ENCODE results near the gene GPI.
A peak's percentile ranks its signal among the peaks of the same experiment; 100 is the strongest.
"Not testable (repeated sequence)": the region's sequence is repeated elsewhere in the genome, so short reads cannot be mapped to it uniquely, and the experiment has no call there.

Gene GPI

DNA sequence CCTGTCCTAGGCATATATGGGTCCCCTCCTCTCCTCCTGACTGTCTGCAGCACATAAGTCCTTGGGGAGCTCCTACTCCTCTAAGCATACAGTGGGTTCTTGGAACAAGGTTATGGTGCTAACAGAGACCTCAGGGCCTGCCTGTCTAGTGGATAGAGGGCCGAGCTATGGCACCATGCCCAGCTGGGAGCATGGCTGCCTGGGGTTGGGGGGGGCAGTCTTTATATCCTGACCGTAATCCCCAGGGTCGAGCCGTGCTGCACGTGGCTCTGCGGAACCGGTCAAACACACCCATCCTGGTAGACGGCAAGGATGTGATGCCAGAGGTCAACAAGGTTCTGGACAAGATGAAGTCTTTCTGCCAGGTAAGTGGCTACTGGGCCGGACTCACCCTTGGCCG, 3.3 kb downstream of the GPI start:
- no peak for DNase-seq

DNA sequence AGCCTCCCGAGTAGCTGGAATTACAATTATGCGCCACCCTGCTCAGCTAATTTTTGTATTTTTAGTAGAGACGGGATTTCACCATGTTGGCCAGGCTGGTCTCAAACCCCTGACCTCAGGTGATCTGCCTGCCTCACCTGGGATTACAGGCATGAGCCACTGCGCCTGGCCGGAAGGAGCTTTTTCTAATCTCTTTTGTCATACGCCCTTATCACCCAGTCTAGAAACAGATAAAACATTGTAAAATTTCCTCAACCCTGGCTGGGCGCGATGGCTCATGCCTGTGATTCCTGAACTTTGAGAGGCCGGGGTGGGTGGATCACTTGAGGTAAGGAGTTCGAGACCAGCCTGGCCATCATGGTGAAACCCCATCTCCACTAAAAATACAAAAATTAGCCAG, 4.2 kb downstream of the GPI start:
- not testable (repeated sequence) for DNase-seq

DNA sequence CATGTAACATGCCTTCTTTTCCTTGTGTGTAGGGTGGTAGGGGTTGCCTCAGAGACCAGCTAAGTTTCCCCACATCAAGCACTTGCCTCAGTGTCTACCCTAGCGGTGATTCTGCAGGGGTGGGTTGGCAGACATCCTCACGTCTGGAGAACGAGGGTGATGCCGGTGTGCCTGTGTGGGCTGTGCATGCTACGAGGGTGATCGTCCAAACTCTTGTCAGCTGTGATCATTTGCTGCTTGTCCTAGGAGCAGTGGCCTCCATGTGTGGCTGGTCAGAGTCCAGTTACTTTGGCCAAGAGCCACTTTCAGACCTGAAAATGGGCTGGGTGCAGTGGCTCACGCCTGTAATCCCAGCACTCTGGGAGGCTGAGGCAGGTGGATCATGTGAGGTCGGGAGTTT, 5.1 kb downstream of the GPI start:
- DNase-seq, result no peak

DNA sequence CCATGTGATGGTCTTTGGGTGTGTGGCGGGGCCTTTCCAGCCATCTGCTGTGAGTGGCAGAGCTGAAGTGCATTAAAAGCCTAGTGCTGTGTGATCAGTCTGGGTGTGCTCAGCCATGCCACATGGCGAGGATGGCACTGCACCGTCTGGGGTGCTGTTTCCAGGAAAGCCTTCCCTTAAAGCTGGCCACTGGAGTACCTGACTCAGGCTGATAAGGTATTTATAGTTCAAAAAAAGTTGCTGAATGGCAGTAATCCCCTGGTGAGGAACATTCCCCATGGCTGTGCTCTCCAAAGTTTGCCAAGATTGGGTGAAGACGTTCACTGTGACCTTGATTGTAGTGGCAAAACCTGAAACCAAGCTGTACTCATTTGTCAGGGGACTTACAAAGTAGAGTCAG, 6.0 kb downstream of the GPI start:
- no peak for DNase-seq

DNA sequence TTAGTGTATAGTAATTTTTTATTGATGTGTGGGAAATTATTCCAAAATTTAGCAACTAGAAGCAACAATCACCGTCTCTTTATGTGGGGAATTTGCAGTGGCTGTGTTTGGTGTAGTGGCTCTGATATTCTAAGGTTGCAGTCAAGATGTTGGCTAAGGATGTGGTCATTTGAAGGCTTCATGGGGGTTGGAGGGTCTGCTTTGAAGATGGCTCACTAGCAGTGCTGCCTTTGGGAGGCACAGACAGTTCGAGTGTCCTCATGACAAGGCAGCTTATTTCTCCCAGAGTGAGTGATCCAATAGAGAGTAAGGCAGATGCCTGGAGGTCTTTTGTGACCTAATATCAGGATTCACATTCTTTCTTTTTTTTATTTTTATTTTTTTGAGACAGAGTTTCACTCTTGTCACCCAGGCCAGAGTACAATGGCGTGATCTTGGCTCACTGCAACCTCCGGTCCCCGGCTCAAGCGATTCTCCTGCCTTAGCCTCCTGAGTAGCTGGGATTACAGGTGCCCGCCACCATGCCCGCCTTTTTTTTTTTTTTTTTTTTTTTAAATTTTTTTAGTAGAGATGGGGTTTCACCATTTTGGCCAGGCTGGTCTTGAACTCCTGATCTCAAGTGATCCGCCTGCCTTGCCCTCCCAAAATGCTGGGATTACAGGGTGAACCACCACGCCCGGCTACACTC, 8.7 kb downstream of the GPI start:
- no peak for DNase-seq

DNA sequence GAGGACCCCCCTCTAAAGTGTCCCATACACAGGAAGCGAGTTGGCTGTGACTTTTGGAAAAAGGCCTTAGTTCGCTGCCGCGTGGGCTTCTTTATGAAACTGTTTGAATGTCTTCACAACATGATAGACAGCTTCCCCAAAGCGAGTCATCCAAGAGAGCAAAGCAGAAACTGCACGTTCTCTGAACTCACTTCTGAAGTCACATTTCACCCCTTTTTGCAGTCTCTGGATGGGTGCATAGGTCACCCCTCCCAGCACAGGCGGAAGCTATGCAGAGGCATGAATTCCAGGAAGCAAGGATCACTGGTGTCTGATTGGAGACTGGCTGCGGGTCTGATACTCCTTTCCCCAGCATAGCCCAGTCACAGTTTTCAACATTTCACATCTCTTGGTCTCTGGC, 10.6 kb downstream of the GPI start:
- DNase-seq, result no peak

DNA sequence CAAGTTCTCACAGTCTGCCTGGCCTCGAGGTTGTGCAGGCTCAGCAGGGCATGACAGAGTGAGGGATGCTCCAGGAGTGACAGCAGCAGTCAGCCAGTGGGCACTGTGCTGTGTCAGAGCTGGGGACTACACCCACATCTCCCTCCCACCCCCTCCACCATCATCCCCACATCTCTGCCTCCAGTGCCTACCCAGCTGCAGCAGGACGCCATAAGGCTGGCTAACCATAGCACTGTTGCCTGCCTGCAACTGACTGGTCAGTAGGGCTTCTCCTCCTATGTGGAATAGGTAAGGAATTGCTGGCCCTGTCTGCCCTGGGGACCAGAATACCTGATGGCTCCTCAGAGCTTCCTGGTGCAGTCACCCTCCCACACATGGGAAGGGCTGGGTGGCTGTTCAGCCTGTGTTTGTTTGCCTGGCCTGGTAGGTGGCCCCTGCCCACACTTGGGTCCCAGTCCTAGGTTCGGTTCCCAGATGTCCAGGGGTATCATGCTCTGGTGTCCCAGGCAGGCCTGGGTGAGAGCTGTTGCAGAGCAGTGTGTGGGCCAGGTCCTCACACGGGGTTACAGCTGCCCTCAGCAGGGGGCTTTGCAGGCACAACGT, 15.7 kb downstream of the GPI start:
- no peak for DNase-seq

DNA sequence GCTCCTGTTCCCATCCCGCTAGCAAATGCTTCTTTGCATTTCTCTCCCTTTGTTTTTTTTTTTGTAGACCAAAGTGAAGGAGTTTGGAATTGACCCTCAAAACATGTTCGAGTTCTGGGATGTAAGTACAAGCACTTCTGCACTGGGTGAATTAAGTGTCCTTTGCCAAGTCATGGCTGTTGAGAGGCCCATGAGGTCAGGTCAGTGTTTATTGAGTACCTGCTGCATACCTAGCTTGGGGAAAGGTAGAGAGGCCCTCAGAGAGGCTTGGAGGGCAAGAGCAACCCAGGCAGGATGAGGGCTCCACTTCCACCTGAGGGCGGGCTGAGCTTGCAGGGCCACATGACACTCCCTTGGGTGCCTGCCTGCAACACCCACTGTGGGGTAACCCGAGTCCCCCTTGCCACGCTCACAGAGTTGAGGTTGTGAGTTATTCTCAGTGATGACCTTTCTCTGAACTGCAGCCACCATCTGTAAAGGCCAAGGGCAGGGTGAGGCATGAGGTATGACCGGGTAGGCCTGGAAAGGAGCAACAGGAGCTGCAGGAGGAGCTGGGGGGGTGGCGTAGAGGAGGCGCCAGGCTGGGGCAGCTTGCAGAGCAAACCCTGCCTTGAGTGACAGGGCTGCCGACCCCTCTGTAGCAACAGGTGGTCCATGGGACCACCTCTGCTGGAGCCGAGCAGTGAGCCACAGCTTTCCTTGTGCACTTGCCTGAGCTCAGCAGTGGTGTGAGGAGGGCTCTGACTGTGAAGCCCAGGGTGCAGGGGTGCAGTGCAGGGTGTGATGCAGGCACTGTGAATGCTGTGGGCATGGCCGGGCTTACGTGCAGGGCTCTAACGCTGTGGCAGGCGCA, 16.6 kb downstream of the GPI start:
- DNase-seq, result no peak

DNA sequence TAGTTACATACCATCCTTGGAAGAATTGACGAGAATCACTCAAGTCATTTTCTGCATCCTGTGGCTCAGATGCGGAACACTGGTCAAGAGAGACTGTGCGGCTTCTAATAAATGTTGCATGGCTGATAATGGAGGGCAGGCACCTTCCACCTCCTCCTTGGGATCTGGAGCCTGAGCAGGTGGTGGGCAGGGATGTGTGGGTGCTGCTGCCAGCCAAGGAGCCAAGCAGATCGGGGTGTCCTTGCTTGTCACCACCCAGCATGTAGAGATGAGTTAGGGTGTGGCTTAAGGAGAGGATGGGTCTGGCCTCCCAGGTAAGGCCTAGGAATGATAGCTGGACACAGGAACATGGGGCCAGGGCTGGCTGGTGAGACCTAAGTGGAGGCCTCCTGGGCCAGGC, 17.5 kb downstream of the GPI start:
- no peak for DNase-seq

DNA sequence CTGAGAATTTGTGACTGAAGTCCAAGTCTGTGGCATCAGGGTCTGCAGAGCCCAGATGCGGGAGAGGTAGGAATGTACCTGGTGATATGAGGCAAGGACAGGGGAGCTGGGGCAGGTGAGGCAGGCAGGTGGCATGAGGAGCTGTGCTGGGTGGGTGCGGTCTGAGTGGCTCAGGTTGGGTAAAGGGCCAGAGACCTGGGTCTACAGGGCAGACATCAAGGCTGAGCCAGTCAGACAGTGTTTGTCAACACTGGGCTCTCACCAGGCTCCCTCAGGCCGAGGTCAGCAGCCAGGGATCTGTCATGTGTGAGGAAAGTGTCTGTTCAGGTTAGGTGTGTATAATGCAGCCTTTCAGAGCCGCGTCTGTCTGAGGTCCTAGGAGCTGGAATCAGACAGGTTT, 18.6 kb downstream of the GPI start:
- DNase-seq, result no peak

DNA sequence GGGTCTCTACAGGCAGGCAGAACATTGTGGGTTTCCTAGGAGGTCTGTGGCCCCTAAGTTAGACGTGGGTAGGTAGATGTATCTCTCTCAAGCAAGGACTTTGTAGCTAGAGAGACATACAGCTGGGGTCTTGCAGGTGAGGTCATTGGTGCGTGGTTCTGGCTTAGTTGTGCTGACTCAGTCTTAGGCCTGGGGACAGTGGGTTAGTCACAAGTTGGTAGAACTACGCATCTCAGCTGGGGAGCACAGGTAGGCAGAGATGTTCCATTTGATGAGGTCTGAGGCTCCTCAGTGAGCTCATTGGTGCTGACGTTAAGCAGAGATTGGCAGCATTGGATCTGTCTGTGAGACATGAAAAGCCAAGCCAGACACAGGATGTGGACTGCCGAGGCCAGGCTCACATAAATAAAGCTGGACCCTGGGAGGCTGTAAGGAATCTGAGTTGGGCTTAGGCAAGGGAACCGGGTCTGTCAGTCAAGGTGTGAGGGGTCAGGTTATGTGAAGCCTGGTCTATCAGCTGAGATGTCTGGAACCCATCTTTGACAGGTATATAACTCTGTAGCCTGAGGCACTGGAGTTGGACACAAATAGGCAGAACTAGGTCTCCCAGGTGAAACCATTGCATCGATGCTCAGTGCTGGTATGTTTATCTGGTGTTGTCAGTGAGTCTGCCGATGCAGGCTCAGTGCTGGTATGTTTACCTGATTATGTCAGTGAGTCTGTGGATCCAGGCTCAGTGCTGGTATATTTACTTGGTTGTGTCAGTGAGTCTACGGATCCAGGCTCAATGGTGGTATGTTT, 21.8 kb downstream of the GPI start:
- DNase-seq, result no peak

DNA sequence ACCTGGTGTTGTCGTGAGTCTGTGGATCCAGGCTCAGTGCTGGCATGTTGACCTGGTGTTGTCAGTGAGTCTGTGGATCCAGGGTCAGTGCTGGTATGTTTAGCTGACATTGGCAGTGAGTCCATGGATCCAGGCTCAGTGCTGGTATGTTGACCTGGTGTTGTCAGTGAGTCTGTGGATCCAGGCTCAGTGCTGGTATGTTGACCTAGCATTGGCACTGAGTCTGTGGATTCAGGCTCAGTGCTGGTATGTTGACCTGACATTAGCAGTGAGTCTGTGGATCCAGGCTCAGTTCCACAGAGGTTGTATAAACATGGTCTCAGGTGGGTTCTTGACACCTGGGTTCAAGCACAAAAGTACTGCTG, 22.4 kb downstream of the GPI start:
- DNase-seq, result no peak

DNA sequence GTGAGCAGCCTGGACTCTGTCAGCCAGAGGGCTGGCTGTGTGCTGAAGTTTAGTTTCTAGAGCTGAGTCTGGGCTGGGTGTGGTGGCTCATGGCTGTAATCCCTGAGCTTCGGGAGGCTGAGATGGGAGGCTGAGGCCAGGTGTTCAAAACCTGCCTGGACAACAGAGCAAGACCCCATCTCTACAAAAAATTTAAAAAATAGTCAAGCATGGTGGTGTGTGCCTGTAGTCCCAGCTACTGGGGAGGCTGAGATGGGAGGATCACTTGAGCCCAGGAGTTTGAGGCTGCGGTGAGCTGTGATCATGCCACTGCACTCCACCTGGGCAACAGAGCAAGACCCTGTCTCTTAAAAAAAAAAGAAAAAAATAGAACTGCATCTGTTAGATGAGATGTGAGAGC, 23.7 kb downstream of the GPI start:
- DNase-seq, result not testable (repeated sequence)

DNA sequence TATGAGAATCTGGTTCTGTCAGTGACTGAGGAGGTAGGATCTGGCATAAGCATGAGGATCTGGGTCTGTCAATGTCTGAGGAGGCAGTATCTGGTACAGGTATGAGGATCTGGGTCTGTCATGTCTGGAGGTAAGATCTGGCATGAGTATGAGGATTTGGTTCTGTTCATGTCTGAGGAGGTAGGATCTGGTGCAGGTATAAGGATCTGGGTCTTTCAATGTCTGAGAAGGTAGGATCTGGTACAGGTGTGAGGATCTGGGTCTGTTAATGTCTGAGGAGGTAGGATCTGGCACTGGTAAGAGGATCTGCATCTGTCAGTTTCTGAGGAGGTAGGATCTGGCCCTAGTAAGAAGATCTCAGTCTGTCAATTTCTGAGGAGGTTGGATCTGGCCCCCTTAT, 26.8 kb downstream of the GPI start:
- DNase-seq, result no peak

DNA sequence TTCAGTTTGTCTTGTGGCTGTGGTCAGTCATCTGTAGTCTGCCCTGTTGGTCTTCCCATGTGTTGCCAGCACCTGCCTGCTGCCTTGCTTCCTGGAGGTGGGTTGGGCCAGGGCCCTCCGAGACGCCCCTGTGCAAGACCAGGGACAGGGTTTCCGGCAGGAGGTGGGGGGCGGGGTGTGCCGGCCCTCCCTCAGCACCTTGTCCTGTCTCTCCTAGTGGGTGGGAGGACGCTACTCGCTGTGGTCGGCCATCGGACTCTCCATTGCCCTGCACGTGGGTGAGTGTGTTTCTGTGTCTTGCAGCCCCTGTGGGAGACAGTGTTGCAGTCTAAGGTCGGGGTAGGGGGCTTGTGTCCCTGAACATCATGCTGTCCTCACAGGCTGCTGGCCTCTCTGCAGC, 28.0 kb downstream of the GPI start:
- DNase-seq, result no peak

DNA sequence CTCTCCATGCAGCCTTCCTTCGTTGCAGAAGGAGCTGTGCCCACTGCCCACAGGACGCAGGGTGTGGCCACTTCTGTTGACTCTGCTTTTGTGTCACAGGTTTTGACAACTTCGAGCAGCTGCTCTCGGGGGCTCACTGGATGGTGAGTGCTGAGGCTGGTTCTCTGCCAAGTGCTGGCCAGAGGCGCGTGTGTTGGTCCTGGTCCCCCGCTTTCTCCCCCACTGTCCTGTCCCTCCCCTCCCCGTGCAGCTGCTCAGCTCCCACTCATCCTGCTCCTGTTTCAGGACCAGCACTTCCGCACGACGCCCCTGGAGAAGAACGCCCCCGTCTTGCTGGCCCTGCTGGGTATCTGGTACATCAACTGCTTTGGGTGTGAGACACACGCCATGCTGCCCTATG, 28.6 kb downstream of the GPI start:
- no peak for DNase-seq

DNA sequence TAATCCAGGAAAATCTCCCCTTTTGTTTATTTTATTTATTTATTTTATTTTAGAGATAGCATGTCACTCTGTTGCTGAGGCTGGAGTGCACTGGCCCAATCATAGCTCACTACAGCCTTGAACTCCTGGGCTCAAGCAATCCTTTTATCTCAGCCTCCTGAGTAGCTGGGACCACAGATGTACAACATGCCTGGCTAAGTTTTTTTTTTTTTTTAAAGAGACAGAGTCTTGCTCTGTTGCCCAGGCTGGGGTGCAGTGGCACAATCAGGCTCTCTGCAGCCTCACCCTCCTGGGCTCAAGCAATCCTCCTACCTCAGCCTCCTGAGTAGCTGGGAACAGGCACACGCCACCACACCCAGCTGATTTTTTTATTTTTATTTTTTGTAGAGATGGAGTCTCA, 32.9 kb downstream of the GPI start:
- no peak for DNase-seq

DNA sequence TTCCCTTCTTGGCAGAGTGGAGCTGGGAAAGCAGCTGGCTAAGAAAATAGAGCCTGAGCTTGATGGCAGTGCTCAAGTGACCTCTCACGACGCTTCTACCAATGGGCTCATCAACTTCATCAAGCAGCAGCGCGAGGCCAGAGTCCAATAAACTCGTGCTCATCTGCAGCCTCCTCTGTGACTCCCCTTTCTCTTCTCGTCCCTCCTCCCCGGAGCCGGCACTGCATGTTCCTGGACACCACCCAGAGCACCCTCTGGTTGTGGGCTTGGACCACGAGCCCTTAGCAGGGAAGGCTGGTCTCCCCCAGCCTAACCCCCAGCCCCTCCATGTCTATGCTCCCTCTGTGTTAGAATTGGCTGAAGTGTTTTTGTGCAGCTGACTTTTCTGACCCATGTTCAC, 34.9 kb downstream of the GPI start:
- DNase-seq, result no peak

DNA sequence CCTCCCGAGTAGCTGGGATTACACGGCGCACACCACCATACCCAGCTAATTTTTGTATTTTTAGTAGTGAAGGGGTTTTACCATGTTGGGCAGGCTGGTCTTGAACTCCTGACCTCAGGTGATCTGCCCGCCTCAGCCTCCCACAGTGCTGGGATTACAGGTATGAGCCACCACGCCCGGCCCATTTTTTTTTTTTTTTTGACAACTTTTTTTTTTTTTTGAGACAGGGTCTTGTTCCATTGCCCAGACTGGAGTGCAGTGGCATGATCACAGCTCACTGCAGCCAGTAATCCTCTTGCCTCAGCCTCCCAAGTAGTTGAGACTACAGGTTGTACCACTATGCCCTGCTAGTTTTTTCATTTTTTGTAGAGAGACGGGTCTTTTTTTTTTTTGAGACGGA, 35.8 kb downstream of the GPI start:
- DNase-seq, result not testable (repeated sequence)

DNA sequence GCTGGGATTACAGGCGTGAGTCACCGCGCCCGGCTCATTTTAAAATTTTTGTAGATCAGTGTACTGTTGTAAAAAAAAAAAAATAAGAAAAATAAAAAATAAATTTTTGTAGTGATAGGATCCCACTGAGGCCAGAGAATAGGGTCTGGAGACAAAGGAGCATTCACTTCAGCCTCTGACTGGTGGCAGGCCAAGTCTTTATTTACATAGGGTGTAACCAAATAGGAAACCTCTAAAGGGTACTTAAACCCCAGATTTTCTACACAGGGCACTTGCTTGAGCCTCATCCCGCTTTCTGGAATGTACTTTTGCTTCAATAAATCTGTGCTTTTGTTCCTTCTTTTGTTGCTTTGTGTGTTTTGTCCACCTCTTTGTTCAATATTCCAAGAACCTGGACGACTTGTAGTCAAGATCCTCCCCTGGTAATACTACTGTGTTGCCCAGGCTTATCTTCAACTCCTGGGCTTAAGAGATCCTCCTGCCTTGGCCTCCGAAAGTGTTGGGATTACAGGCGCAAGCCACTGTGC, 37.1 kb downstream of the GPI start:
- DNase-seq, result no peak

DNA sequence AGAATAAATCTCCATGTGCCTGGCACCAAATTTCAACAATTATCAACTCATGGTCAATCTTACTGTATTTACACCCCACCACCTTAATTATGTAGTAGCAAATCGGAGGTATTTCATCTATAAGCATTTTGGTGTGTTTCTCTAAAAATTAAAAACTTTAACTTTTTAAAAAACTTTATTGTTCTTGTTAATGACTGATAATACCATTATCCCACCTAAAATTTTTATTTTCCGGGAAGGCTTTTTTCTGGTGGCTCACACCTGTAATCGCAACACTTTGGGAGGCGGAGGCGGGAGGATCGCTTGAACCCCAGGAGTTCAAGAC, 38.8 kb downstream of the GPI start:
- DNase-seq, result no peak

DNA sequence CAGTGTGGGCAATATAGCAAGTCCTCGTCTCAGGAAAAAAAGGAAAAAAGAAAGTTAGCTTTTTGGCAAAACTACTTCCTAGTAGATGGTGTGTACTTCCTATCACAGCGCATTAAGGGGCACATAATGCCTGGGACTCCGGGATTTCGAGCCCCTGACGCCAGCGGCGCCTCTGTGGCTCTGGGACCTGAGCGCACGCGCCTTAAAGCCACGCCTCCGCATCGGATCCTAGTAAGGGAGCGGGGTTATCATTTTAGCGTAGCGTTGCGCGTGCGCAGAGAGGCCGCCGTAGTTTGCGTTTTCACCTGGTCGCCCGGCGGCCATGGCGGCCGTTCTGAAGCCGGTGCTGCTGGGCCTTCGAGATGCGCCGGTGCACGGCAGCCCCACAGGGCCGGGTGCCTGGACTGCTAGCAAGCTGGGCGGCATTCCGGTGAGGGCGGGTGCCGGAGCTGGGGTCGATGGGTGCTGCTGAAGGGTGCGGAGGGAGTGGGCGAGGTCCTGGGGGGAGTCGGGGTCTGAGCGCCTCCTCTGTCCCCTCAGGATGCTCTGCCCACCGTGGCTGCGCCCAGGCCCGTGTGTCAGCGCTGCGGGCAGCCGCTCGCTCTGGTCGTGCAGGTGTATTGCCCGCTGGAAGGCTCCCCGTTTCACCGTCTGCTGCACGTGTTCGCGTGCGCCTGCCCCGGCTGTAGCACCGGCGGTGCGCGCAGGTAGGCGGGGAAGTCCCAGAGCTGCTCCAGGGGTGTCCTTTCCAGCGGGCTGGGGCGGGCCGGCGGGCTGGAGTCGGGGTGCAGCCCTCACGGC, 39.3 kb downstream of the GPI start, which contains the start of gene PDCD2L:
Gene PDCD2L (plus strand): TSS at position 291 of the 801 bp plus-strand sequence. CDS start 32 bp downstream, at position 323.
- DNase-seq, result peak in 1 of 2 experiments; percentile 35

All from cerebellar nuclear complex (tissue), 1 donor.